Vagina (tissue), 2 donors: ENCODE results near the gene PSMA6. TPM values are rescaled to one million over a fixed set of nuclear protein-coding genes. Genes with fewer than 3 reads are reported as not detected.

Experiments
- DNase-seq, 2 donors: peaks; one replicate each; pipeline ENCODE4 v3.0.0-alpha.2; 2017; ENCODE audit errors: extremely low spot score in 2 of 2
- H3K27ac ChIP-seq: fragments of 200-600 bp; sonication (generic); one replicate; pipeline ENCODE4 v1.5.1; 2019
- H3K27me3 ChIP-seq: fragments of 200-600 bp; sonication (generic); one replicate; pipeline ENCODE4 v1.5.1; 2019
- H3K36me3 ChIP-seq, 2 donors: fragments of 200-600 bp; sonication (generic); one replicate each; pipeline ENCODE4 v1.5.1; 2017 to 2019
- H3K4me1 ChIP-seq: fragments of 200-600 bp; sonication (generic); one replicate; pipeline ENCODE4 v1.5.1; 2019
- H3K4me3 ChIP-seq, 2 donors: fragments of 200-600 bp; sonication (generic); 1 replicate in 1 of 2; 2 replicates in 1 of 2; pipeline ENCODE4 v1.5.1; 2016 to 2019
- H3K9me3 ChIP-seq: fragments of 200-600 bp; sonication (generic); one replicate; pipeline ENCODE4 v1.5.1; 2019
- CTCF ChIP-seq, 3 experiments: fragments of 450-650 bp in 2 of 3; fragments of 200-600 bp in 1 of 3; sonication (generic) in 1 of 3; IDR thresholded peaks; one replicate each; pipeline ENCODE4 v1.5.1; 2017 to 2019; ENCODE audit warnings: antibody characterized with exemption in 3 of 3, mild to moderate bottlenecking in 2 of 3, moderate library complexity in 2 of 3
- POLR2A ChIP-seq, 2 donors: fragments of 450-650 bp; IDR thresholded peaks; one replicate each; pipeline ENCODE4 v1.6.1; 2017; ENCODE audit warnings: antibody characterized with exemption in 2 of 2, mild to moderate bottlenecking in 2 of 2, moderate library complexity in 2 of 2
- POLR2AphosphoS5 ChIP-seq, 2 donors: sonication (generic); formaldehyde crosslinking; IDR thresholded peaks; one replicate each; pipeline ENCODE4 v1.9.0; 2017; ENCODE audit warnings: antibody characterized with exemption in 2 of 2, mild to moderate bottlenecking in 2 of 2, low read depth in 1 of 2; ENCODE audit not compliant: insufficient read depth in 1 of 2
- intact Hi-C: fragments of 100-400 bp; cut with DNase I; formaldehyde crosslinking; loops from one replicate; pipeline ENCODE4 v1.15.1; 2023
- total RNA-seq: library from RNA; depleted of rRNA; stranded (reverse); fragments of >200 nt; gene quantifications from one replicate; pipeline ENCODE4 v1.2.3, GENCODE V29; 2016

The PSMA6 gene
- total RNA-seq, 1 donor from 2014 or later: 76.9 TPM

DNA sequence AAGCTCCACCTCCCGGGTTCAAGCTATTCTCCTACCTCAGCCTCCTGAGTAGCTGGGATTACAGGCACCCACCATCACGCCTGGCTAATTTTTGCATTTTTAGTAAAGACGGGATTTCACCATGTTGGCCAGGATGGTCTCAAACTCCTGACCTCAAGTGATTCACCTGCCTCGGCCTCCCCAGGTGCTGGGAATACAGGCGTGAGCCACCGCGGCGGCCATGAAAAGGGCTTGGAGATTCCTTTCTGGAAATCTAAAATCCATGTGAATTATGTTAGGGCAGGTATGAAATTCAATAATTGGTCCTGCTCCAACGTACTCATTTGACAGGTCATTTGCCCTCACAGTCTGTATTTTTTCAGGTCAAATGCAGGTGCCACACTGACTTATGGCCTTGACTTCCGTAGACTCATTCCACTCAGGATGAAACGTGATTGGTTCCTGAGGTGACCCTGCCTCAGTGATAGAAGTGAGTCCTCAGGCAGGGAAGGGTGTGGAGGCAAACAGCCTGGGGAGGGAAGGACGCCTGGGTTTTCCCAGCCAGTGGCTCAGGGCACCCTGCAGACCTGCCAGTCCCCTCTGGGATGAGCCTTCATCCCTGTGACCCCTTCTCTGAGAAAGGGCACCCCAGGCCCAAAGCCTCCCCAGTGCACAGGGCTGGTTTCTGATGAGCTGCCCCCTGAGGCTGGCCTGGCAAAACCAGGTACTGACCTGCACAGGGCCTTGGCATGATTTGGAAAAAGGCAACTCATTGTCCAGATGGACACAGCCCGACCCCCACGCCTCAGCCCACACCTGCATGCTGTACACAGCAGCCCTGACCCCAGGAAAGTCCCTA, 48.7 kb downstream of the PSMA6 start:
- intact Hi-C loops: no loop called here
- H3K4me3 ChIP-seq: peak overlapping the region in 1 of 2 donors; percentile 11
- peak overlapping the region; percentile 91 for H3K27ac ChIP-seq
- no peaks in the 10 kb centered on the region for H3K27me3 ChIP-seq
- peaks cover 79% of the 10 kb centered on the region for H3K4me1 ChIP-seq
- DNase-seq: no peak
- TF ChIP-seq POLR2AphosphoS5 (IDR thresholded peaks at IDR 0.05; ENCODE audit: insufficient read depth in 1 of 2, low read depth in 1 of 2) (no peak), CTCF (IDR thresholded peaks at IDR 0.05) (no peak), POLR2A (IDR thresholded peaks at IDR 0.05) (no peak)
- no peaks in the 10 kb centered on the region for H3K36me3 ChIP-seq
- H3K9me3 ChIP-seq: no peaks in the 10 kb centered on the region

- intact Hi-C loops: no loop called here
- Histone ChIP-seq H3K27ac (peak overlapping the region; percentile 91), H3K36me3 (no peaks in the 10 kb centered on the region), H3K27me3 (no peaks in the 10 kb centered on the region), H3K4me3 (peak overlapping the region in 1 of 2 donors; percentile 11), H3K9me3 (no peaks in the 10 kb centered on the region), H3K4me1 (peaks cover 73% of the 10 kb centered on the region)
- DNase-seq: no peak
- TF ChIP-seq CTCF (IDR thresholded peaks at IDR 0.05) (no peak), POLR2AphosphoS5 (IDR thresholded peaks at IDR 0.05; ENCODE audit: insufficient read depth in 1 of 2, low read depth in 1 of 2) (no peak), POLR2A (IDR thresholded peaks at IDR 0.05) (no peak)
Measured at GRCh38 chr14:35341454-35341750, 49.2 kb downstream of the PSMA6 start.

DNA sequence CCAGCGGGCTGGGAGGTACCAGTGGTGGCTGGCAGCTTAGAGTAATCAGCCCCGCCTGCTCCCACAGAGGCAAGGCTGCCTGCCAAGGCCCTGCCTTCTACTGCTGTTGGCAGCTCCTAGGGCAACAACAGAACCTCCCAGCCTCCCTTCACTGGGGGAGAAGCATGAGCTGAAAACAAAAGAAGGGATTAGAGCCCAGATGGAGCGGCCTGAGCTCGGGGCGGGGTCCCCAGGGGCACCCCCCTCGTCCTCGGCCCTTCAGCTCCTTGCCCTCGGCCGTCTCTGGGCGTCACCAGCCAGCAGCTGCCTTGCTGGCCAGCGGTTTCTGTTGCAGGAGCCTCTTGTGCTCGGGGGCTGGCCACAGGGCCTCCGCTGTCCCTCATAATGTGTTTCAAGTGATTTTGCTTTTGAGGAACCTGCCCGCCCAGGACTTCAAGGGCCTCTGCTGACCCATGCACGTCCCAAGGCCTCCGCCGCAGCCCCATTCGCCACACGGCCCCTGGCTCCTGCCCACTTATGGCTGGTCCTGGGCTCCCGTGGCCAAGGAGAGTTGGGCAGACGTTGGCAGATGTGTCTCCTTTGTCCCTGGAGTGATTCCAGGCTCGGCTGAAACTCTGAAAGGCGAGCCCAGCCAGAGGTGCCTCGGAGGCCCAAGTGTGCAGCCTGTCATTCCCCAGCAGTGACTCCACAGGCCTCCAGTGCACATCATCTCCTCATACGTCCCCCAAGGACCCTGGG, 49.7 kb downstream of the PSMA6 start:
- TF ChIP-seq CTCF (IDR thresholded peaks at IDR 0.05): no peak
- TF ChIP-seq POLR2AphosphoS5 (IDR thresholded peaks at IDR 0.05; ENCODE audit: insufficient read depth in 1 of 2, low read depth in 1 of 2): peak; percentile 92
- TF ChIP-seq POLR2A (IDR thresholded peaks at IDR 0.05): peak in 1 of 2 donors; percentile 28
- Histone ChIP-seq H3K9me3 (no peaks in the 10 kb centered on the region), H3K36me3 (no peaks in the 10 kb centered on the region), H3K27ac (peak overlapping the region; percentile 91), H3K27me3 (no peaks in the 10 kb centered on the region), H3K4me1 (peaks cover 70% of the 10 kb centered on the region), H3K4me3 (peak overlapping the region; percentile 33 to 35)
- intact Hi-C loops: no loop called here
- DNase-seq: no peak

DNA sequence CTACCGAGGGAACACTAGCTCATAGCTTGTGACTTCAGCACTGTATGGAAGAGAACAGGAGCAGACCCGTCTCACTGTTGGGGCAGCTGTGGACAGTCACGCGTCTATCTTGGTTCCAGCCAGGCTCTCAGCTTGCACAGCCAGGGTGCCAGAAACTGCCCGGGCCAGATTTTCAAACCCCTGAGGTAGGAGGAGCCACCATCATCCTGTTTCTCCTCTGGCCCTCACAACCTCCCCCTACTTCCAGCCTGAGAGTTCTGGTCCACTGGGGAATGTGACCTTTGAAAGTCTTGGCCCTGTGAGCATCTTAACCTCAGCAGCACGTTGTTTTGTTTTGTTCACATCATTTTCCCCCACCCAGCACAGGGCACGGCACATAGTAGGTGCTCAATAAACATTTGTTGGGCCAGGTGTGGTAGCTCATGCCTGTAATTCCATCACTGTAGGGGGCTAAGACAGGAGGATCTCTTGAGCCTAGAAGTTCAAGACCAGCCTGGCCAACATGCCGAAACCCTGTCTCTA, 50.4 kb downstream of the PSMA6 start:
- H3K4me3 ChIP-seq: peak overlapping the region; percentile 33 to 35
- TF ChIP-seq POLR2AphosphoS5 (IDR thresholded peaks at IDR 0.05; ENCODE audit: insufficient read depth in 1 of 2, low read depth in 1 of 2) (no peak), CTCF (IDR thresholded peaks at IDR 0.05) (no peak), POLR2A (IDR thresholded peaks at IDR 0.05) (no peak)
- peak overlapping the region; percentile 91 for H3K27ac ChIP-seq
- no peak for DNase-seq
- H3K4me1 ChIP-seq: peaks cover 65% of the 10 kb centered on the region
- H3K27me3 ChIP-seq: no peaks in the 10 kb centered on the region
- intact Hi-C loops: no loop called here
- no peaks in the 10 kb centered on the region for H3K9me3 ChIP-seq
- no peaks in the 10 kb centered on the region for H3K36me3 ChIP-seq
